GM03348 (cell line): ENCODE results near the gene HELZ2.

Source experiments
- DNase-seq: peaks from one replicate; pipeline ENCODE4 v3.0.0; 2012; ENCODE audit warnings: low spot score

The HELZ2 gene

DNA sequence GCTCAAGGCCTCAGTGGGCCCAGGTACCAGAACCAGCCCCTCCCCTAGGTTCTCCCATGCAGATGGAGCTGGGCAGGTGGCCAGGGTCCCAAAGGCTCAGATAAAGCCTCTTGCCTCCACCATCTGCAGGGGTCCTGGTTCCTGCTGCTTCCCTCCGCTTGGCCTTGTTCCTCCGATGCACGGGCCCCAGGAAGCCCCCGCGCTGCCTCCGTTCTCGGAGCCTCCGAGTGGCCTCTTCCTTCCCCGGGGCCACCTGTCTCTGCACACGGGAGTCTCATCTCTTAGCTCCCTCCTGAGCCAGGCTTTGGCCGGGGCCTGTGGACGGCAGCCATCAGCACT lies 35.0 kb downstream of the HELZ2 start:
- no peak for DNase-seq

- no peak for DNase-seq
These were observed 35.6 kb downstream of the HELZ2 start for GRCh38 chr20:63538204-63539091.

GRCh38 chr20:63537525-63538203 lies 36.4 kb downstream of the HELZ2 start:
- DNase-seq, result peak; percentile 96

DNA sequence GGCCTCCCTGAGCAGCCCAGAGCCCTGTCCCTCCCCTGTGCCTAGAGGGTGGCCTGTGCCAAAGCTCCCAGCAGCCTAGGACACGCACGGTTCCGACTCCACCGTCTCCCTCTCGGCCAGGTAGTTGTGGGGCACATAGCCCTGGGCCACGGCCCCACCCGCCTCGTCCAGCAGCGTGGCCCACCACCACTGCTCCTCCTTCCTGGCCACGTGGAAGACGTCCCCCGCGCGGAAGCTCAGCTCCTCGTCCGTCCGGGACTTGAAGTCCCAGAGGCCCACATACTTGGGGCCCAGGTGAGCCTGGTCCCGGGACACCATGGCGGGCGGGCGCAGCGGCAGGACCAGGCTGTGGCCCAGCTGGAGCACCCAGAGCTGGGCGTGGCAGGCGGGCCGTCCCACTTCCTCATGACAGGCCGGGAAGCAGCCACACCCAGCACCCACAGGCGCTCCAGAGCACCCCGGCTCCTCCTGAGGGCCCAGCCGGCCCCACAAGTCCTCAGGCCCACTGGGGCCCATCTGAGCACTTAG lies 37.0 kb downstream of the HELZ2 start, which contains the start of gene PTK6:
TSS of gene PTK6 (minus strand) at position 380 of the 528 bp plus-strand sequence. CDS start at position 318, 62 bp downstream.
- DNase-seq, result no peak

GRCh38 chr20:63536241-63536977 lies 37.6 kb downstream of the HELZ2 start:
- DNase-seq, result peak; percentile 63

GRCh38 chr20:63534831-63535651 lies 39.0 kb downstream of the HELZ2 start:
- no peak for DNase-seq

- no peak for DNase-seq
These were observed 39.6 kb downstream of the HELZ2 start for GRCh38 chr20:63534427-63534830.

DNA sequence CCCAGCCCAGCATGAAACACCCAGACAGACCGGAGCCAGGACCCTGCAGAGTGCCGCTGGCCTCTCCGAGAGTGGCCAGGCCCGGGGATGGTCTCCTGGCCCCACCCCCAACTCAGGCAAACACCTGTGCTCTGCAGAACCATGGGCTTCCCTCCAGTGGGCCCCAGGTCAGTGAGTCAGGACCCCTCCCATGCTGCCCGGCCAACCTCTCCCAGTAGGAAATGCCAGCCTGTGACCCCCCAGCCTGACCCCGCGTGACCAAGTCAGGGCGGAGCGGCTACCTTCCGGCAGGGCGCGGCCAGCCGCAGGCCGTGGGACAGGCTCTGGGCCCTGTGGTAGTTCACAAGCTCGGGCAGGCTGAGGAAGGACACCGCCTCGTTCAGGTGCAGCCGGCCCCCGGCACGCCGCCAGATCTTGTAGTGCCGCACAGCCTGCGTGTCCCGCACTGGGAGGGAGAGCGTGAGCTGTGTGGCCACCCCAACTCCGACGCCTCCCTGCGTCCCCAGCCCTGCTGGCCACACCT lies 40.1 kb downstream of the HELZ2 start:
- DNase-seq, result no peak

- DNase-seq, result no peak
These were observed 40.7 kb downstream of the HELZ2 start for GRCh38 chr20:63533388-63533787.

- no peak for DNase-seq
These were observed 41.5 kb downstream of the HELZ2 start for GRCh38 chr20:63532449-63532971.

DNA sequence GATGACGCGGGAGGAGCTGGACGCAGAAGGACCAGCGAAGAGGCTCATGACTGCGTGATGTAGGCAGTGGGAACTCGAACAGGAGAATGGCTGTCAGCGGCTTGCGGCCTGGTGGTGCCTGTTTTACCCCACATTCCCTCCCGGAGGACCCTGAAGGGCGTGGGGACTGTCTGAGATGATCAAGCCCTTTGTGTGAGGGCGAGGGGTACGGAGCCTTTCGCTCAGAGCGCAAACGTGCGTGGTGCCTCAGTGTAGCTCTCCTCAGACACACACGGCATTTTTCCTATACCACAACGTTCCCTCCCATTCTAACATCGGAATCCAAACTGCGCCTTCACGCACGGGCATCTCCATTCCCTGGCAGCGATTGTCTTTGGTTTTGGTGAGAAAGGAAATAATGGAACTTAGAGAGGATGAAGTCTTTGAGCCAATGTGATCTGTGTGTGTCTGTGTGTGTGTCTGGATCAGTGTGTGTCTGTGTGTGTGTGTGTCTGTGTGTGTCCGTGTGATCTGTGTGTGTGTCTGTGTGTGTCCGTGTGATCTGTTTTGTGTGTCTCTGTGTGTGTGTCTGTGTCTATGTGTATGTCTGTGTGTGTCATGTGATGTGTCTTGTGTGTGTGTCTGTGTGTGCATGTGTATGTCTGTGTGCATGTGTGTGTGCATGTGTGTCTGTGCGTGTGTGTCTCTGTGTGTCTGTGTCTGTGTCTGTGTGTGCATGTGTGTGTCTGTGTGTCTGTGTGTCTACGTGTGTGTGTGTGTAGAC lies 42.2 kb downstream of the HELZ2 start:
- DNase-seq, result no peak

GRCh38 chr20:63530788-63531160 lies 43.3 kb downstream of the HELZ2 start:
- no peak for DNase-seq

DNA sequence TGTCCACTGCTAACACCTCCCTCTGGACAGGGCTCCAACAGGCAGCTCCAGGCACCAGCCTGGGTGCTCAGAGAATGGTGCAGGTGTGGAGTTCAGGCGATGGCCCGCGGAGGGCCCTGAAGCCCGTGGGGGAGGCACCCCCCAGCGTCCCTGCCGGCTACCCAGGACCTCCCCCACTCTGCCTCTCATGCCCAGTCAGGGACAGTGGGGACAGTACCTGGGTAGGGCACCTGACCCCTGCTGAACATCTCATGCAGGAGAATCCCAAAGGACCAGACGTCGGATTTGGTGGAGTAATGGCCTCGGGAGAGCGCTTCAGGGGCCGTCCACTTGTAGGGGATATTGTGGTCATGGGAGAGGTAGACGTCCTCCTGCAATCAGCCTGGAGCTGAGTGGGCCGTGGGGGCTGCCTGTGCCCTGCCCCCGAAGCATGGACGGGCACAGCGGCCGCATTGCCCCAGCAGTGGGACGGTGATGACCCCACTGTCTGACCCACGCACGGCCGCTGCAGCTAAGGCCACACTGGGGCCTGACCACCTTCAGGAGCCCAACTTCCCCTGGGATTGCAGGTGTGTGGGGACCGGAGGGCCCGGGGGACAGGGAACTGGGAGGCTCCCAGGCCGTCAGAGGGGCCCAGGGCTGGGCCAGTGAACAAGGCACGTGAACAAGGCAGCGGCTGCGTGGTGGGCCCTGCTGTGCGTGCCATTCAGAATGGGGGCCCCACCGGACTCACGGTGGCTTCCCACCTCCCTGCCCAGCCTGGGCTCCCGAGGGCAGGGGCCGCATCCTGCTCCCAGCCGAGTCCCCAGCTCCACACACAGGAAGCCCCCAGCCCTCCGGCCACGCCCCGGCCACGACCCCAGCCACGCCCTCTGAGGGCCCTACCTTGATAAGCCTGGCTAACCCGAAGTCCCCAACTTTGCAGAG lies 43.9 kb downstream of the HELZ2 start:
- DNase-seq, result no peak

GRCh38 chr20:63529180-63529860 lies 44.7 kb downstream of the HELZ2 start:
- DNase-seq, result no peak

- DNase-seq, result no peak
These were observed 46.9 kb downstream of the HELZ2 start for GRCh38 chr20:63527184-63527583.

DNA sequence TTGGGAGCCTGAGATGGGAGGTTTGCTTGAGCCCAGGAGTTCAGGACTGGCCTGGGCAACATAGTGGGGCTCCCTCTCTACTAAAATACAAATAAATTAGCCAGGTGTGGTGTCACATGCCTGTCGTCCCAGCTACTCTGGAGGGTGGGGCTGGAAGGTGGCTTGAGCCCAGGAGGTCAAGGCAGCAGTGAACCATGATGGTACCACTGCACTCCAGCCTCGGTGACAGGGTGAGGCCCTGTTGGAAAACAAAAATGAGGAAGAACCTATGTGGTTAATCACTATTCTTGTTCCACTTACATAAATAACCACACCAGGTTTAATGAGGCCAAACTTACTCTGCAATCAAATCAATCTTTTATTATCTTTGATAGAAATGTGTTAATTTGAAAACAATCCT lies 48.1 kb downstream of the HELZ2 start:
- DNase-seq, result no peak

- no peak for DNase-seq
These were observed 48.9 kb downstream of the HELZ2 start for GRCh38 chr20:63525185-63525584.
